VCaP (cell line): ENCODE results near the gene DGKI.

Source experiments
- H3K27ac ChIP-seq: fragments of 450-650 bp; 2 replicates; pipeline ENCODE4 v1.5.1; 2017
- CTCF ChIP-seq: fragments of 450-650 bp; conservative IDR thresholded peaks from 2 replicates; pipeline ENCODE4 v1.5.1; 2017; ENCODE audit warnings: mild to moderate bottlenecking, moderate library complexity

Gene DGKI

GRCh38 chr7:137488038-137488437 lies 358.7 kb downstream of the DGKI start:
- H3K27ac ChIP-seq = no peak overlapping the region
- TF ChIP-seq CTCF = peak; percentile 41

- no peak for TF ChIP-seq CTCF
- no peak overlapping the region for H3K27ac ChIP-seq
Observed at GRCh38 chr7:137485818-137486217, 361.0 kb downstream of the DGKI start.

GRCh38 chr7:137484326-137484725 lies 362.4 kb downstream of the DGKI start:
- H3K27ac ChIP-seq = no peak overlapping the region
- no peak for TF ChIP-seq CTCF

GRCh38 chr7:137482466-137482865 lies 364.3 kb downstream of the DGKI start:
- TF ChIP-seq CTCF = no peak
- no peak overlapping the region for H3K27ac ChIP-seq

- no peak overlapping the region for H3K27ac ChIP-seq
- no peak for TF ChIP-seq CTCF
Observed at GRCh38 chr7:137480824-137481365, 365.9 kb downstream of the DGKI start.

- no peak overlapping the region for H3K27ac ChIP-seq
- no peak for TF ChIP-seq CTCF
Observed at GRCh38 chr7:137480401-137480800, 366.4 kb downstream of the DGKI start.

GRCh38 chr7:137476937-137477336 lies 369.8 kb downstream of the DGKI start:
- no peak for TF ChIP-seq CTCF
- no peak overlapping the region for H3K27ac ChIP-seq

GRCh38 chr7:137475966-137476365 lies 370.8 kb downstream of the DGKI start:
- TF ChIP-seq CTCF = no peak
- H3K27ac ChIP-seq = no peak overlapping the region
